Measurements from ENCODE around the gene MGAT4C. TPM values are rescaled to one million over a fixed set of nuclear protein-coding genes. Genes with fewer than 3 reads are reported as not detected.

Gene MGAT4C
- total RNA-seq, 1 experiment from 2014 or later: not detected

GRCh38 chr12:85946375-85946774, 309.8 kb downstream of the MGAT4C start:
- Mint-ChIP-seq H3K4me3 (ENCODE audit: unreplicated experiment) (no peak overlapping the region), H3K27me3 (ENCODE audit: insufficient read depth, unreplicated experiment) (no peaks in the 10 kb centered on the region), H3K9me3 (ENCODE audit: unreplicated experiment) (no peaks in the 10 kb centered on the region), H3K27ac (ENCODE audit: unreplicated experiment) (no peak overlapping the region), H3K36me3 (ENCODE audit: insufficient read depth, unreplicated experiment) (no peaks in the 10 kb centered on the region), H3K4me1 (ENCODE audit: low read depth, unreplicated experiment) (no peaks in the 10 kb centered on the region)
- no peak for TF ChIP-seq CTCF (IDR thresholded peaks at IDR 0.05; ENCODE audit: insufficient read depth in 1 of 2, low read depth in 1 of 2, low read length in 1 of 2, severe bottlenecking in 1 of 2, unreplicated experiment in 1 of 2)
- BruUV-seq (replicated peaks): no TSS peak
- CTCF ChIA-PET: no interaction called here
- H3K36me3 ChIP-seq (ENCODE audit: control insufficient read depth, insufficient read depth, low read length): no peaks in the 10 kb centered on the region
- no peak for DNase-seq
- POLR2A ChIA-PET: no interaction called here
- H3K9me3 ChIP-seq: no peaks in the 10 kb centered on the region
- H3K4me3 ChIP-seq (ENCODE audit: low read depth, low read length): no peak overlapping the region
- intact Hi-C loops (cut with micrococcal nuclease; ENCODE audit: unreplicated experiment): no loop called here
- H3K4me1 ChIP-seq: no peaks in the 10 kb centered on the region
- no peaks in the 10 kb centered on the region for H3K27me3 ChIP-seq (replicated peaks; ENCODE audit: control insufficient read depth, insufficient read depth, low read length)

GRCh38 chr12:85927166-85927565, 329.0 kb downstream of the MGAT4C start:
- Histone ChIP-seq H3K4me1 (no peaks in the 10 kb centered on the region), H3K4me3 (ENCODE audit: low read depth, low read length) (no peak overlapping the region), H3K27me3 (replicated peaks; ENCODE audit: control insufficient read depth, insufficient read depth, low read length) (no peaks in the 10 kb centered on the region), H3K36me3 (ENCODE audit: control insufficient read depth, insufficient read depth, low read length) (no peaks in the 10 kb centered on the region), H3K9me3 (no peaks in the 10 kb centered on the region)
- CTCF ChIA-PET: no interaction called here
- H3K27ac Mint-ChIP-seq (ENCODE audit: unreplicated experiment): no peak overlapping the region
- no peaks in the 10 kb centered on the region for H3K36me3 Mint-ChIP-seq (ENCODE audit: insufficient read depth, unreplicated experiment)
- no peak for TF ChIP-seq CTCF (IDR thresholded peaks at IDR 0.05; ENCODE audit: insufficient read depth in 1 of 2, low read depth in 1 of 2, low read length in 1 of 2, severe bottlenecking in 1 of 2, unreplicated experiment in 1 of 2)
- no peaks in the 10 kb centered on the region for H3K27me3 Mint-ChIP-seq (ENCODE audit: insufficient read depth, unreplicated experiment)
- no peaks in the 10 kb centered on the region for H3K4me1 Mint-ChIP-seq (ENCODE audit: low read depth, unreplicated experiment)
- POLR2A ChIA-PET: no interaction called here
- no peaks in the 10 kb centered on the region for H3K9me3 Mint-ChIP-seq (ENCODE audit: unreplicated experiment)
- no TSS peak for BruUV-seq (replicated peaks)
- intact Hi-C loops (cut with micrococcal nuclease; ENCODE audit: unreplicated experiment): no loop called here
- DNase-seq: no peak
- no peak overlapping the region for H3K4me3 Mint-ChIP-seq (ENCODE audit: unreplicated experiment)

DNA sequence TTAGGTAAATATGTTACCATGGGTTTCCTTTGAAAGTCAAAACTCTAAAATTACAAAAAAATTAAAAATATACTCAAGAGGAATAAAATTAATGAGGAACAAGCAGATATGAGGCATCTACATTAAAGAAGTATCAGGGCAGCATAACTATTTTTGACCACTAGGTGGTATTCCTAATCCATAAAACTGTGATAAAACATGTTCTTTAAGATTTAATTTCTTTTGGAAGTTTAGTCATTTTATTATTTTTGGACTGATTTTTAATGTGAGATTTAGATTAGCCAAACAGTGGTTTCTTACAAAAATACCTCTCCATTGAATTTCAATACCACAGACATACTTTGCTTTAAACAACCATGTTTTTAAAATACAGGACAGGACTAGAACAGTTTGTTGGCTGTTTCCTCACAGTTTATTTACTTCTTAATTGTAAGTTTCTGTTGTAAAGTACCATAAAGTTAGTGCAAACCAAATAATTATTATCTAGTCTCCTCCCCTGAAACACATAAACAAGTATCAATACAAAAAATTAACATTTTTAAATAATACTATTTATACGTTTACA, 332.3 kb downstream of the MGAT4C start:
- ChIA-PET POLR2A (no interaction called here), CTCF (no interaction called here)
- no peaks in the 10 kb centered on the region for H3K27me3 ChIP-seq (replicated peaks; ENCODE audit: control insufficient read depth, insufficient read depth, low read length)
- no peaks in the 10 kb centered on the region for H3K9me3 Mint-ChIP-seq (ENCODE audit: unreplicated experiment)
- no peaks in the 10 kb centered on the region for H3K9me3 ChIP-seq
- no peak overlapping the region for H3K4me3 ChIP-seq (ENCODE audit: low read depth, low read length)
- no peaks in the 10 kb centered on the region for H3K4me1 ChIP-seq
- no peaks in the 10 kb centered on the region for H3K4me1 Mint-ChIP-seq (ENCODE audit: low read depth, unreplicated experiment)
- no peak overlapping the region for H3K4me3 Mint-ChIP-seq (ENCODE audit: unreplicated experiment)
- H3K27ac Mint-ChIP-seq (ENCODE audit: unreplicated experiment): no peak overlapping the region
- no peaks in the 10 kb centered on the region for H3K36me3 ChIP-seq (ENCODE audit: control insufficient read depth, insufficient read depth, low read length)
- no peak for DNase-seq
- TF ChIP-seq CTCF (IDR thresholded peaks at IDR 0.05; ENCODE audit: insufficient read depth in 1 of 2, low read depth in 1 of 2, low read length in 1 of 2, severe bottlenecking in 1 of 2, unreplicated experiment in 1 of 2): peak in 1 of 2 experiments; percentile 43
- no TSS peak for BruUV-seq (replicated peaks)
- no peaks in the 10 kb centered on the region for H3K27me3 Mint-ChIP-seq (ENCODE audit: insufficient read depth, unreplicated experiment)
- no peaks in the 10 kb centered on the region for H3K36me3 Mint-ChIP-seq (ENCODE audit: insufficient read depth, unreplicated experiment)
- intact Hi-C loops (cut with micrococcal nuclease; ENCODE audit: unreplicated experiment): loop anchor here (1.0 kb wide), 1 partner anchor 28 kb away; no protein-coding TSS in a partner anchor

Data from Caco-2 (cell line).